Endothelial cell of umbilical vein (primary cell): Measurements from ENCODE around the gene NUP214.

Experiments
- FOS ChIP-seq: IDR thresholded peaks from 2 replicates; pipeline ENCODE4 v1.6.1; 2011; ENCODE audit warnings: mild to moderate bottlenecking, low read length, moderate library complexity, borderline replicate concordance; ENCODE audit not compliant: insufficient read depth
- MAX ChIP-seq: IDR thresholded peaks from 2 replicates; pipeline ENCODE4 v1.6.1; 2011; ENCODE audit not compliant: insufficient read depth, insufficient read length
- POLR2A ChIP-seq: IDR thresholded peaks from 2 replicates; pipeline ENCODE4 v1.6.1; 2012; ENCODE audit warnings: low read depth, mild to moderate bottlenecking, control low read depth, low read length
- POLR2AphosphoS5 ChIP-seq: IDR thresholded peaks from 2 replicates; pipeline ENCODE4 v1.6.1; 2012; ENCODE audit warnings: low read depth, mild to moderate bottlenecking, control low read depth, low read length, moderate library complexity; ENCODE audit not compliant: insufficient read depth
- TF ChIP-seq, protein P1 (sequence below), 2 donors: IDR thresholded peaks; 1 replicate in 1 of 2; 2 replicates in 1 of 2; pipeline ENCODE4 v1.5.1; 2011; ENCODE audit warnings: low read length in 2 of 2, mild to moderate bottlenecking in 2 of 2, moderate library complexity in 2 of 2, control low read depth in 1 of 2, inconsistent platforms in 1 of 2, low read depth in 1 of 2; ENCODE audit not compliant: insufficient read depth in 1 of 2; ENCODE audit errors: extremely low read depth in 1 of 2

- TF ChIP-seq, protein P1, sequence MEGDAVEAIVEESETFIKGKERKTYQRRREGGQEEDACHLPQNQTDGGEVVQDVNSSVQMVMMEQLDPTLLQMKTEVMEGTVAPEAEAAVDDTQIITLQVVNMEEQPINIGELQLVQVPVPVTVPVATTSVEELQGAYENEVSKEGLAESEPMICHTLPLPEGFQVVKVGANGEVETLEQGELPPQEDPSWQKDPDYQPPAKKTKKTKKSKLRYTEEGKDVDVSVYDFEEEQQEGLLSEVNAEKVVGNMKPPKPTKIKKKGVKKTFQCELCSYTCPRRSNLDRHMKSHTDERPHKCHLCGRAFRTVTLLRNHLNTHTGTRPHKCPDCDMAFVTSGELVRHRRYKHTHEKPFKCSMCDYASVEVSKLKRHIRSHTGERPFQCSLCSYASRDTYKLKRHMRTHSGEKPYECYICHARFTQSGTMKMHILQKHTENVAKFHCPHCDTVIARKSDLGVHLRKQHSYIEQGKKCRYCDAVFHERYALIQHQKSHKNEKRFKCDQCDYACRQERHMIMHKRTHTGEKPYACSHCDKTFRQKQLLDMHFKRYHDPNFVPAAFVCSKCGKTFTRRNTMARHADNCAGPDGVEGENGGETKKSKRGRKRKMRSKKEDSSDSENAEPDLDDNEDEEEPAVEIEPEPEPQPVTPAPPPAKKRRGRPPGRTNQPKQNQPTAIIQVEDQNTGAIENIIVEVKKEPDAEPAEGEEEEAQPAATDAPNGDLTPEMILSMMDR (IDR thresholded peaks at IDR 0.05; ENCODE audit: extremely low read depth in 1 of 2, insufficient read depth in 1 of 2, low read depth in 1 of 2, low read length in 2 of 2) = no peak
- TF ChIP-seq POLR2A (no peak), MAX (no peak), POLR2AphosphoS5 (no peak), FOS (no peak)
These were observed 134.7 kb downstream of the NUP214 start for GRCh38 chr9:131259916-131260597.
